Measurements from ENCODE around the gene ZNF862.

The ZNF862 gene

DNA sequence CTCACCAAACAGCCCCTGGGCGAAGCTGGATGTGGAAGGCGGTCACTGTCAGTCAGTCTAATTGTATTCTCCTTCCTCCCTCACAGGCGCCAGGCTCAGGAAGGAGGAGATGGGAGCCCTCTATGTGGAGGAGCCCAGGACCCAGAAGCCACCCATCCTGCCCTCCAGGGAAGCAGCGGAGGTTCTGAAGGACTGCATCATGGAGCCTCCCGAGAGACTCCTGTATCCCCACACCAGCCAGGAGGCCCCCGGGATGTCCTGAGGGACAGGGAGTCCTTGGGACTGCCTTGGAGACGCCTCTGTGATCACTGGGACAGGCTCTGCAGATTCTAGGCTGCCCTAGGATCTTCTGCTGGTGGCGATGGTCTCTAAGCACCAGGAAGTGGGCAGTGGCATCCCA, 25.8 kb downstream of the ZNF862 start:
- Histone ChIP-seq H3K36me3 (ENCODE audit: control insufficient read depth, insufficient read depth, low read length) (peaks cover 27% of the 10 kb centered on the region), H3K27me3 (replicated peaks; ENCODE audit: control insufficient read depth, insufficient read depth, low read length, poor library complexity, severe bottlenecking) (no peaks in the 10 kb centered on the region), H3K4me1 (ENCODE audit: control insufficient read depth, insufficient read depth, low read length, poor library complexity, severe bottlenecking) (peaks cover 64% of the 10 kb centered on the region), H3K4me3 (ENCODE audit: insufficient read depth, low read depth, low read length, poor library complexity, severe bottlenecking) (no peak overlapping the region), H3K27ac (ENCODE audit: insufficient read depth, low read length, poor library complexity, severe bottlenecking) (peak overlapping the region; percentile 77), H3K9me3 (ENCODE audit: control insufficient read depth, low read length) (no peaks in the 10 kb centered on the region)
- DNase-seq, result no peak

DNA sequence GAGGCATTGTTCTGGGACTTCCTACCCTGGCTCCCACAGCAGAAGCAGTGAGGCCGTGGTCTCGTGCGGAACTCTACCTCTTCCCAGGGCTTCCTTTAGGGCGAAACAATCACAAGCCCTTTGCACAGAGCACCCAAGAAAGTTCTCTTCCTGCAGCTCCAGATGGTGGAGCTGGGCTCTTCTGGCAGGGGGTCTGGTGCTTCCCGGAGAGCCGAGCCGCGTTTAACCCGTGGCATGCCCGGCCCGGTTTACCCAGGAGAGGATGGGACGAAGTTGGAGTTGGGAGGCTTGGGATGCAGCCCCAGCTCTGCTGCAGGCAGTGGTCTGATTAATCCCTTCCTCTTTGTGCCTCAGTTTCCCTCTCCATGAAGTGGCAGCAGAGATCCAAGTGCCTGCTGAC, 26.6 kb downstream of the ZNF862 start:
- Histone ChIP-seq H3K4me3 (ENCODE audit: insufficient read depth, low read depth, low read length, poor library complexity, severe bottlenecking) (no peak overlapping the region), H3K27ac (ENCODE audit: insufficient read depth, low read length, poor library complexity, severe bottlenecking) (peak overlapping the region; percentile 77), H3K4me1 (ENCODE audit: control insufficient read depth, insufficient read depth, low read length, poor library complexity, severe bottlenecking) (peaks cover 72% of the 10 kb centered on the region), H3K27me3 (replicated peaks; ENCODE audit: control insufficient read depth, insufficient read depth, low read length, poor library complexity, severe bottlenecking) (no peaks in the 10 kb centered on the region), H3K9me3 (ENCODE audit: control insufficient read depth, low read length) (no peaks in the 10 kb centered on the region), H3K36me3 (ENCODE audit: control insufficient read depth, insufficient read depth, low read length) (peaks cover 22% of the 10 kb centered on the region)
- DNase-seq, result no peak

DNA sequence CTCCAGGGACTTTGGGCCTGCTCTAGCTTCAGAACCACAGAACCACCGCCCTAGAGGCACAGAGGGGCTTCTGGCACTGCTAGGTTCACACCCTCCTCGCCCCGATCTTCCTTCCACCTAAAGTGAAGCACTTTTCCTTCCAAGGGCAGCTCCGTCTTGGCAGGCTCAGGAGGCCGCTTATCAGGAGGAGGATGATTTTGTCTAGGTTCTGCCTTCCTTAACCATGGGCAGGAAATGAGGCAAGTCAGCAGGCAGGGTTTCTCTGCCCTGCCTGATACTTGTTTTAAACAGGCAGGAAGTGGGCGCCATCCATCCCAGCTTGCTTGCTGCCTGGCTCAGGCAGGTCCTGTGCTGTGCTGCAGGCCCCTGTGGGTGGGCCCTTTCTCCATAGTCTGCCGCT, 27.3 kb downstream of the ZNF862 start:
- DNase-seq, result peak; percentile 14 to 42 (median 38)
- no peak overlapping the region for H3K4me3 ChIP-seq (ENCODE audit: insufficient read depth, low read depth, low read length, poor library complexity, severe bottlenecking)
- H3K27ac ChIP-seq (ENCODE audit: insufficient read depth, low read length, poor library complexity, severe bottlenecking), result peak overlapping the region; percentile 77
- H3K36me3 ChIP-seq (ENCODE audit: control insufficient read depth, insufficient read depth, low read length), result peaks cover 20% of the 10 kb centered on the region
- H3K9me3 ChIP-seq (ENCODE audit: control insufficient read depth, low read length), result no peaks in the 10 kb centered on the region
- H3K4me1 ChIP-seq (ENCODE audit: control insufficient read depth, insufficient read depth, low read length, poor library complexity, severe bottlenecking), result peaks cover 79% of the 10 kb centered on the region
- no peaks in the 10 kb centered on the region for H3K27me3 ChIP-seq (replicated peaks; ENCODE audit: control insufficient read depth, insufficient read depth, low read length, poor library complexity, severe bottlenecking)

DNA sequence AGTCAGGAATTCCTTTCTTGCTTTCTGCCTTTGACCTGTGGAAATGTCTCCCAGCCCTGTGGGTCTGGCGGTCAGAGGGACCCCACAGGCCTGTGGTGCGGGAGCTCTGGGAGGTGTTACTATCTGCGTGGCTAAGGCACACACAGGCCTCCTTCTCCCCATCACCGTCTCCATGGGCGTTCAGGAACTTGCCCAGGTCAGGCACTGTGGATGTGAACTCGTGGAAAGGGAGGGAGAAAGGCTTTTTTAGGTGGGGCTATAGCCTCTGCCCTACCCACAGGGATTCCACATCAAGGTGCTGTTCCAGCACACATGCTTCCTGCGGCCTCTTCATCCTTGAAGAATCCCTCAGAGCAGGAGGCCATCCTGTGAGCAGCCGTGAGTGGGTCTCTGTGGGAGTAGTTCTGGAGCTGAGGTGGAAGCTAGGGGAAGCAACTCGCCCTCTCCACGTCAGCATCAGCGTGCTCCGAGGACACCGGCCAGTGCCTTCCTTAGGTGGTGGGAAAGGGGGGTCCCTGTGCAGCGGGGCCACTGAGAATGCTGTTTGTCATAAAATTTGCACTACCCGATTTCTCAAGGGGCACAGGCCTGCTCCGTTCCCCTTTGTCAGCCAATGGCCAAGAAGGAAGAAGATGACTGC, 28.1 kb downstream of the ZNF862 start:
- Histone ChIP-seq H3K4me1 (ENCODE audit: control insufficient read depth, insufficient read depth, low read length, poor library complexity, severe bottlenecking) (peaks cover 87% of the 10 kb centered on the region), H3K4me3 (ENCODE audit: insufficient read depth, low read depth, low read length, poor library complexity, severe bottlenecking) (no peak overlapping the region), H3K36me3 (ENCODE audit: control insufficient read depth, insufficient read depth, low read length) (peaks cover 11% of the 10 kb centered on the region), H3K27ac (ENCODE audit: insufficient read depth, low read length, poor library complexity, severe bottlenecking) (peak overlapping the region; percentile 77), H3K9me3 (ENCODE audit: control insufficient read depth, low read length) (no peaks in the 10 kb centered on the region), H3K27me3 (replicated peaks; ENCODE audit: control insufficient read depth, insufficient read depth, low read length, poor library complexity, severe bottlenecking) (no peaks in the 10 kb centered on the region)
- DNase-seq, result no peak

DNA sequence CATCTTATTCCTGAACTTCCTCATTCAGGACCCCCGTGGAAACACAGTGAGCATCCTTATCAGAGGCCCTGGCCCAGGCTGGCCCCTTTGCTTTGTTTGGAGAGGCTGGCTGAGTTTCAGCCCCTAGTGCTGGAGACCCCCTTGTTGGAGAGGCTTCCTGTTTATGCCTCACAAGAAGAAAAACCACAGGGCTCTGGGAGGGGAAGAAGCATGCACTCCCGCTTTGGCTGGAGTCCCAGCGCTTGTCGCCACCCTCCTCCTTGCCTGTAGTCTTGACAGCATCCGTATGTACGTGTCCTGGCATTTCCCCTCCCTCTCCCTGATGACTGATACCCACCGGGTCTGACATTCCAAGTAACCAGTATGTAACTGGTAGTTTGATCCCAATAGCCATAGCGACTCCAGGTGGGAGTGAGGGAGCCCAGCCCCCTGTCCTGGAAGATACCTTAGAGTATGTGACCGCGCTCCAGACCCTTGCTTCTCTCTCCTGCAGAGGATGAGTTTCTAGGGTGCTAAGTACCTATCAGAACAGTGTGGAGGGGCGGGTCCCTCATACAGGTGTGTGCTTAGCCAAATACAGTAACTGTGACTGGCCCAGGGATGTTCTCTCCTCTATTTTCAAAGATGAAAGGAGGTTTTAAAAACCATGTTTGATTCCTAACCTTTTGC, 28.7 kb downstream of the ZNF862 start:
- Histone ChIP-seq H3K36me3 (ENCODE audit: control insufficient read depth, insufficient read depth, low read length) (peaks cover 5% of the 10 kb centered on the region), H3K9me3 (ENCODE audit: control insufficient read depth, low read length) (no peaks in the 10 kb centered on the region), H3K4me1 (ENCODE audit: control insufficient read depth, insufficient read depth, low read length, poor library complexity, severe bottlenecking) (peaks cover 92% of the 10 kb centered on the region), H3K27ac (ENCODE audit: insufficient read depth, low read length, poor library complexity, severe bottlenecking) (peak overlapping the region; percentile 77), H3K27me3 (replicated peaks; ENCODE audit: control insufficient read depth, insufficient read depth, low read length, poor library complexity, severe bottlenecking) (no peaks in the 10 kb centered on the region), H3K4me3 (ENCODE audit: insufficient read depth, low read depth, low read length, poor library complexity, severe bottlenecking) (peak overlapping the region; percentile 14)
- no peak for DNase-seq

DNA sequence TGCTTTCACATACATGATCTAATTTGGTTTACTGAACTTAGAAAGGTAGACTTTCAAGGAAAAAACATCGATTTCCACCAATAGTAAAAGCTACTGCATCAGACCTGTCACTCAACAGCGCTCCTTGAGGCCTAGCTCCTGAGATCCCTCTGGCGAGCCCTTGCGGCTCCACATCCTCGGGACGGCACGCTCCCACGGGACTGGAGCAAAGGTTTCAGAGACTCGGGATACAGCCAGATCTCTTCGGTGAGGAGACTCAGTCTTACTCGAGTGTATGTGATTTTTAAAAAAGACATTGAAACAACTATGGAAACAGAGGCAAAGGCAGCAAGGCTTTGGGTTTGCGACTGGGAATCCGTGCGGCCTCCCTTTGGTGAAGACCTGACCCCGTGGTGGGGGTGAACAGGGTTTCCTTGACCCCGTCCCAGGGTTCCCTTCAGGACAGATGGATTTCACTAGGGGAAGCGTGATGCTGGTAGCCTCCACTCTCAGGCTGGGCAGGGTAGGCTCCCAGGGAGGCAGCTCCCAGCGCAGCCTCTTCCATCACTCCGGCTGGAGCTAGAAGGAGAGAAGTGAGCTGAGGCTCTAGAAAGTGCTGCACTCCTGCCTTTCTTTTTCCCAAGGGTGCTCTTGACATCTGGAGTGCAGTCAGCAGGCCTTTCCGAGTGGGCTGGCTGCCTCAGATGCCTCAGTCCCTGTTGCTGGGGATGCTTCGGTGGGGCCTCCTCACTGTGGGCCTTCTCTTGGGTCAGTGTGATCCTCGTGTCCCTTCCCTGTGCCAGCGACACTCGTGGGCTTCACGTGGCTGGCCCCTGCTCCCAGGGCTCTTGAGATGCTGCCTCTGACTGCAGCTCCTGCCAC, 29.8 kb downstream of the ZNF862 start:
- Histone ChIP-seq H3K36me3 (ENCODE audit: control insufficient read depth, insufficient read depth, low read length) (no peaks in the 10 kb centered on the region), H3K4me3 (ENCODE audit: insufficient read depth, low read depth, low read length, poor library complexity, severe bottlenecking) (peak overlapping the region; percentile 37), H3K27me3 (replicated peaks; ENCODE audit: control insufficient read depth, insufficient read depth, low read length, poor library complexity, severe bottlenecking) (no peaks in the 10 kb centered on the region), H3K27ac (ENCODE audit: insufficient read depth, low read length, poor library complexity, severe bottlenecking) (peak overlapping the region; percentile 77), H3K9me3 (ENCODE audit: control insufficient read depth, low read length) (no peaks in the 10 kb centered on the region), H3K4me1 (ENCODE audit: control insufficient read depth, insufficient read depth, low read length, poor library complexity, severe bottlenecking) (peaks cover 98% of the 10 kb centered on the region)
- DNase-seq, result no peak

DNA sequence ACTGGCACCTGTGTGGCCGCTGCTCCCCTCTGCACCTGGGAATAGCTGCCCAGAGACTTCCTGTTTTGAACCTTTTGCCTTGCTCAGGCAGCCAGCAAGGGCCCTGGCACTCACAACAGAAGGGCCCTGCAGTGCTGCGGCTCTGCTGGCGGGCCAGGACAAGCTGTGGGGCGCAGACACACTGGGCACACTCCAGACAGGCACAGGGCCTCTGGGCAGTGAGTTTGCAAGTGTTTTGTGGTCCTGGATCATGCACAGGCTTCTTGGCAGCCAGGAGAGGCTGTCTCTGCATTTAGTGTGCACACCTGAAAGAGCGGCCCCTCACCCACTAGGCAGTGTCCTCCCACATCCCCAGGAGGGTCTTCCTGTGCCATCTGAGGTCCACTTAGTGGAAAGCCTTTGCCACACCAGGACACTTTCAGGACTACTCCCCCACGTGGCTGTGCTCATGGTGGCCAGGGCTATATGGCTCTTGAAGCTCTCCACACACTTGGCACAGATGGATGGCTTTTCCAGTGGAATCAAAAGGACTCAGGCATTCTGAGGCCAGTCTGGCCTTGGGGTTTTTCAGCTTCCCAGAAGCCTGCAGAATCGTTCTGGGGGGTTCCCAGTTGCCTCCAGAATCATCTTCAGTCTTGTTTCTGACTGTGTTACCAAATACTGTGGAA, 30.6 kb downstream of the ZNF862 start:
- no peaks in the 10 kb centered on the region for H3K27me3 ChIP-seq (replicated peaks; ENCODE audit: control insufficient read depth, insufficient read depth, low read length, poor library complexity, severe bottlenecking)
- no peaks in the 10 kb centered on the region for H3K9me3 ChIP-seq (ENCODE audit: control insufficient read depth, low read length)
- H3K36me3 ChIP-seq (ENCODE audit: control insufficient read depth, insufficient read depth, low read length), result no peaks in the 10 kb centered on the region
- peaks cover 92% of the 10 kb centered on the region for H3K4me1 ChIP-seq (ENCODE audit: control insufficient read depth, insufficient read depth, low read length, poor library complexity, severe bottlenecking)
- peak overlapping the region; percentile 37 for H3K4me3 ChIP-seq (ENCODE audit: insufficient read depth, low read depth, low read length, poor library complexity, severe bottlenecking)
- peak overlapping the region; percentile 77 for H3K27ac ChIP-seq (ENCODE audit: insufficient read depth, low read length, poor library complexity, severe bottlenecking)
- DNase-seq, result no peak

DNA sequence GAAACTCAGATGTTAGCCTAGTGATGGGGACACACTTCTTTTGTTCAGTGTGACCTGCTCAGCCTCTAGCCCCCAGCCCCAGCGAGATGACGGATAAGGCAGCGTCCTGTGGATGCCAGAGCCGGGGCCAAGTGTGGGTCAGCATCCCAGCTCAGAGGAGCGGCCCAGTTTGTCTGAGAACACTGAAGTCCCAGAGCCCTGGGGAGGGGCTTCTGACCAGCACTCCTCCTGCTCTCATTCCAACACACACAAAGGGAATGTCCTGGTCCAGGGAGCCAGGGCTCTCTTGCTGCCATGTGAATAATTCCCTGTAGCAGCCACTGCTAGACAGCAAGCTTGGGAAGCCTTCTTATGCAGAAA, 31.1 kb downstream of the ZNF862 start:
- no peaks in the 10 kb centered on the region for H3K9me3 ChIP-seq (ENCODE audit: control insufficient read depth, low read length)
- H3K4me3 ChIP-seq (ENCODE audit: insufficient read depth, low read depth, low read length, poor library complexity, severe bottlenecking), result peak overlapping the region; percentile 14
- no peak for DNase-seq
- H3K36me3 ChIP-seq (ENCODE audit: control insufficient read depth, insufficient read depth, low read length), result no peaks in the 10 kb centered on the region
- H3K27ac ChIP-seq (ENCODE audit: insufficient read depth, low read length, poor library complexity, severe bottlenecking), result peak overlapping the region; percentile 77
- H3K4me1 ChIP-seq (ENCODE audit: control insufficient read depth, insufficient read depth, low read length, poor library complexity, severe bottlenecking), result peaks cover 88% of the 10 kb centered on the region
- H3K27me3 ChIP-seq (replicated peaks; ENCODE audit: control insufficient read depth, insufficient read depth, low read length, poor library complexity, severe bottlenecking), result no peaks in the 10 kb centered on the region

DNA sequence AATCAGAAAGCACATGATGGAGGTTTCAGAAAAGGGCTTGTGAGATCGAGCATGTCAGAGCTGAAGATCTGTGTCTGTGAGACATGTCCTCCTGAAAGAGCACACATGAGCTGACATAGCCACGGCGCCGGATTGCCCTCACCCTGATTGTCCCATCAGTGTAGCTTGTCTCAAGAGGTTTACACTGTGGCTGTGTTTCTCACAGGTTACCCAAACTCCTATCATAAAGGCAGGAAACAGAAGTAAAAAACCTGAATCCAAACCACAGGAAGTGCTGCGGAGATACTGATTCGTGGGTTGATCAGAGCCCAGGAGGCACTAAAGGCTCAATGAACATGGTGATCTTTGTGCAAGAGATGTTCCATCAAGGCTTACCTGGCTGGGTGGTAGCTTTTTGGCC, 31.7 kb downstream of the ZNF862 start:
- H3K9me3 ChIP-seq (ENCODE audit: control insufficient read depth, low read length), result no peaks in the 10 kb centered on the region
- peaks cover 88% of the 10 kb centered on the region for H3K4me1 ChIP-seq (ENCODE audit: control insufficient read depth, insufficient read depth, low read length, poor library complexity, severe bottlenecking)
- no peaks in the 10 kb centered on the region for H3K36me3 ChIP-seq (ENCODE audit: control insufficient read depth, insufficient read depth, low read length)
- H3K27ac ChIP-seq (ENCODE audit: insufficient read depth, low read length, poor library complexity, severe bottlenecking), result peak overlapping the region; percentile 77
- H3K27me3 ChIP-seq (replicated peaks; ENCODE audit: control insufficient read depth, insufficient read depth, low read length, poor library complexity, severe bottlenecking), result no peaks in the 10 kb centered on the region
- DNase-seq, result peak in 1 of 3 donors; percentile 41
- peak overlapping the region; percentile 14 for H3K4me3 ChIP-seq (ENCODE audit: insufficient read depth, low read depth, low read length, poor library complexity, severe bottlenecking)
